HG02798 (cell line): ENCODE results near the gene LAPTM5.
"Not testable (repeated sequence)": the region's sequence is repeated elsewhere in the genome, so short reads cannot be mapped to it uniquely, and the experiment has no call there.

Experiments
- ATAC-seq: cut with Tn5 transposase; IDR thresholded peaks from one replicate; pipeline ENCODE4 v1.9.1; 2021; ENCODE audit warnings: mild to moderate bottlenecking; ENCODE audit not compliant: unreplicated experiment, poor library complexity

Gene LAPTM5

DNA sequence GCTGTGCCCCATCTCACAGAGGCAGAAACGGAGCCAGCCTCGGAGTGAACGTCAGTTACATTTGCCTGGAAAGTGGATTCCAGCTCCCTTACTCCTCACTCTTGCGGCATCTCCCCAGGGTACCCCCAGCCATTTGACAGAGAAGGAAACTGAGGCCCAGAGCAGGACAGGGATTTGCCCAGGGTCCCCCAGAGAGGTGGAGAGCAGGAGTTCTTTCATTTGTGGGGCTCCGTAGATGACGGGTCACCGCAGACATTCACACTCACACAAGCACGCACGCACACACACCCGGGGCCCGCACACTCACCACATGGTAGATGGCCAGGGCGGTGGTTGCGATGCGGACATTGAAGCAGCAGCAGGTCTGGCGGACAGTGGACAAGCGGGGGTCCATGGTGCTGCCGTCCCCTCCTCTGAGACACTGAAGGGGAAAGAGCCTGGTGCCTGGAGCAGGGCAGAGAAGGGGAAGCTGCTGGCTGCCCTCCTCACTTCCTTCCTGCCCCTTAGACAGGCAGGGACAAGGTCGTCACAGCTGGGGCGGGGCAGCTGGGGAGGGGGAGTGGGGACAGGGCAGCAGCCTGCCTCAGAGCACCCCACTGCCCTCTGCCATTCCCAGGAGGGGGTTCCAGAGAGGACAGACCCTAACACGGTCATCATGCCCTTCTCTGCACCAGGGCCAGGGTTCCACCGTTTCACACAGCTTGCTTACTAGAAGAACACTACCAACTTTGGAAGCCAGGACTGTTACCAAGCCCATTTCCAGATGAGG, at the start of gene LAPTM5:
Gene LAPTM5 (minus strand): TSS at position 423 of the 769 bp plus-strand sequence. CDS start 29 bp downstream, at position 394.
- no peak for ATAC-seq

GRCh38 chr1:30806381-30807317, 49.1 kb upstream of the LAPTM5 start:
- ATAC-seq: no peak

DNA sequence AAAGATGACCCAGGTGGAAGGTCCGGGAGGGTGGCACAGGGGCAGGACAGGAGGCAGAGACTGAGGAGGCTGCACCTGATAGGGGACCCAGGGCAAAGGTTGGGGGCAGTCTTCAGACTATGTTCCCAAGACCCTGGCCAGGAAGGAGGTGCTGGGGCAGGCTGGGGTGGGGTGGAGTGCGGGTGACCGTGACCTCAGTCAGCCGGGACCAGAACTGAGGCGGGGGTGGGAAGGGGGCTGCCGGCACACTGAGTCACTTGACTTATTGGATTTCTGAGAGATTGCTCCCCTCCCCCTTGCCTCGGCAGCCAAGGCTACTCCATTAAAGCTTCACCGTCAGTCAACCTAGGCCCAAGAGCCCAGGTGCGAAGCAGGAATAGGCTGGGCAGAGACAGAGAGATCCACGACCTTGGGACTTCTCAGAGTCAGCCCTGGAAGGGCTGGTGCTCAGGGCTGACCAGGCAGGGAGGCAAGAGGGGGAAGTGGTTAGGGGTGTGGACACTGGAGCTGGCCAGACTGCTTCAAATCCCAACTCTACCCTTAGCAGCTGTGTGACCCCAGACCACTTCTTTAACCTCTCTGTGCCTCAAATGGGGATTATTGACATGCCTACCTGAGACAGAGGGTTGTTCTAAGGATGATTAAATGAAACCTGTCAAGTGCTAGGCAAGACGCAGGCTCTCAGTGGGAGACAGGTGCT, 47.9 kb upstream of the LAPTM5 start:
- ATAC-seq: no peak

- no peak for ATAC-seq
Measured at GRCh38 chr1:30804822-30805221, 47.2 kb upstream of the LAPTM5 start.

DNA sequence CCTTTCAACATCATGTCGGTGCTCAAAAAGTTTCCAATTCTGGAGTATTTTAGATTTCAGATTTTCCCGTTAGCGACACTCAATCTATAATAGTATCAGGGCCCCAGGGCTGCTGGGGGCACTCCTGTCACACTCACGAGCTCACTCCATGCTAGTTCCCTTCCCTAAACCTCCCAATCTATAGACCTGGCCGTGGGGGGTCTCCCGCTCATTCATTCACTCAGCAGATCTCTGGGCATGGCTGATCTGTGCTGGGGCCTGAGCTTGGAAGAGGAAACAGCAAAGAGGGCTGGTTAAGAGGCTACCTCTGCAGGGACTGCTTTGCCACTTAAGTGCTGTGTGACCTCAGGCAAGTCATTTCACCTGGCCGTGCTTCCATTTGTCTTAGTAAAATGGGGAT, 46.8 kb upstream of the LAPTM5 start:
- no peak for ATAC-seq

DNA sequence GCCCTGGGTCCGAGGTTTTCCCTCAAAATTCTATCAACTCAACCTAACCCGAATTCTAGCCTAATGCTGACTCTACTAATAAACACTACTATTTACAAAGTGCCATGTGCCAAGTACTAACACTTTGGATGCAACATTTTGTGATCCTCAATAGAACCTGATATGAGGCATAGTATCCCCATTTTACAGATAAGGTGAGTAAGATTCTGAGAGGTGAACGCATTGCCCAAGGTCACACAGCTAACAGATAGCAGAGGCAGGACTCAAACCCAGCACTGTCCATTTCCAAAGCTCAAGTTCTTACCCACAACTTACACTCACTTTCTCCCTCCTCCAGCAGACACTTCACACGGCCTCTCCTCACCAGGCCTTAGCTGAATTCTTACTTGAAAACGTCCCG, 46.0 kb upstream of the LAPTM5 start:
- ATAC-seq: no peak

DNA sequence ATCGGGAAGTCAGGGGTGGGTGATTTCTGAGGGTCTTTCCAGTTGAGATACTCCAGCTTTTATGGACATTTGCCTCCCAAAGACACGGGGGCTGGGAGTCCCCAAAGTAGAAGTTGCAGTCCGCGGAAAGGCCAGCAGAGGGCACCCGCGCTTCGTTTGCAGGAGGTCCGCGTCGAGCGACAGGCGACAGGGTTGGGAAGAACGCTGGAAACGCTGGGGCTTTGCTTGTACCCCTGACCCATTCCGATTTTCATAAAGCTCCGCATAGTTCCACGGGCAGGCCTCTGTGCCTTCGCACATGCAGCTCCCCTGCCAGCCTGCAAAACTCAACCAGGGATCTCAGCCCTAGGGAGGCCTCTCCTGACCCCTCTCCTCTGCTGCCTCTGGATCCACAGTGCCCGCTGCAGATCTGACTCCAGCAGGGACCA, 44.2 kb upstream of the LAPTM5 start:
- no peak for ATAC-seq

DNA sequence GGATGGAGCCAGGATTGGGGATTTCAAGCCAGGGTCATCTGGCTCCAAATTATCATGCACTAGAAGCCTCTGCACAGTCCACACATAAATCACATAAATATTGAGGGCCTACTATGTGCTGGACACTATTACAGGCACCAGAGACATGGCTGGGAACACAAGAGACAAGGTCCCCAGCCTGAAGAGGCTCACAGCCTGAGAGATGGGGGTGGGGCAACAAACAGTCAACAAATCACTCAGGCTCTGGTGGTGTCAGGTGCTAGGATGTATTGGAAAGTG, 41.6 kb upstream of the LAPTM5 start:
- no peak for ATAC-seq

GRCh38 chr1:30798389-30799232, 41.0 kb upstream of the LAPTM5 start:
- ATAC-seq: no peak

DNA sequence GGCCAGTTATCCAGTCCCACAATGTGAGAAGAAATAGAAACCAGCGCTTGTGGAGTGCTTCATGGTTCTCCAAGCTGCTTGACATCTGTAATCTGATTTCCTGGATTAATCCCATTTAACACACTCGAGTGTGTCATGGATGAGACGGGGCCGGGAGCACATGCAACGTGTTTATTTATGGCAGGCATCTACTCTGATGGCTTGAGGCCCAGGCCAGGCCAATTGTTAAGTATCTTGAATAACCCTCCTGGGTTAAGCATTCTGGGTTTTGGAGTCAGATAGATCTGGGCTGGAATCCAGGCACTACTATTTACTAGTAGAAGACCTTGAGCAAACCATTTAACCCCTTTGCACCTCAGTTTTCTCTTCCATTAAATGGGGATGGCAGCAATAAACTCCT, 37.5 kb upstream of the LAPTM5 start:
- ATAC-seq: no peak

GRCh38 chr1:30794260-30794659, 36.7 kb upstream of the LAPTM5 start:
- ATAC-seq: no peak

GRCh38 chr1:30793209-30793608, 35.6 kb upstream of the LAPTM5 start:
- no peak for ATAC-seq

DNA sequence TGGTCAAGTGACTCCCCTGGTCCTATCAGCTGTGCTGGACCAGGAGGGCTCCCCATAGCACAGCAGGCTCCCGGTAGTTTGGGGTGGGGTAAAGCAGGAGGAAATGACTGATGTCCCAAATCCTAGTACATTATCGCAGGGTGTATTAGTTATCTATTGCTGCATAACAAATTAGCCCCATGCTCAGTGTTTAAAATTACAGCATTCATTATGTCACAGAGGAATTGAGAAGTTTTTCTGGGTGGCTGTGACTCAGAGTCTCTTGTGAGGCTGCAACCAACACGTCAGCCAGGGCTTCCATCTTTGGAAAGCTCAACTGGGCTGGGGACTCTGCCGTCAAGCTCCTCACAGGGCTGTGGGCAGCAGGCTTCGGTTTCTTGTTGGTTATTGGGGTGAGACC, 34.3 kb upstream of the LAPTM5 start:
- ATAC-seq: no peak

DNA sequence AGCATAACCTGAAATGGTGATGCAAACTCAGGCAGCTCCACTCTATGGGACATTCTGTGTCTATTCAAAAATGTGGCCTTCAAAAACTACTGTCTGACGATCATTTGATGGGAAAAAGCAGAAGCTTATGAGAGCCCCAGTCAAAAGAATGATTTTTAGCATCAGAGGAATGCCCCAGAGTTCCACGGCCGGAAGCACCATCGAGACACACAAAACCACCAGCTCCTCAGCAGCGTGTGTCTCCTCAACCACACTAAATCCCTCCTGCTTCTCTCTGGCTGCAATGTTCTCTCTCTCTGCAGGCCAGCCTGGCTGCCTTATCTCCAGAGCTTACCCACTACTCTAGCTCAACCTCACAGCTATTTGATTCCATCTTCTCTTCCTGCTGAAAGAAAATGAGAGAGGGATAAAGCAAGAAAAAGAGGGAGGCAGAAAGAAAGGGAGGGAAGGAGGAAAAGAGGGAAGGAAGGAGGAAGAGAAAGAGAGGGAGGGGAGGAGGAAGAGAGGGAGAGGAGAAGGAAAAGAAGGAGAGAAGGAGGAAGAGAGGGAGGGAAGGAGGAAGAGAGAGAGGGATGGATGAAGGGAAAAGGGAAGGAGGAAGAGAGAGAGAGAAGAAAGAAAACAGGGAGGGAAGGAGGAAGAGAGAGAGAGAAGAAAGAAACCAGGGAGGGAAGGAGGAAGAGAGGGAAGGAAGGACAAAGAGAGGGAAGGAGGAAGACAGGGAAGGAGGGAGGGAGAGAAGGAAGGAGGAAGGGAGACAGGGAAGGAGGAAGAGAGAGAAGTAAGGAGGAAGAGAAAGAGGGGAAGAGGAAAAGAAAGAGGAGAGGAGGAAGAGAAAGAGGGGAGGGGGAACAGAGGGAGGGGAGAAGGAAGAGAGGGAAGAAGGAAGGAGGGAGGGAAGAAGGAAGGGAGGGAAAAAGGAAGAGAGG, 33.5 kb upstream of the LAPTM5 start:
- ATAC-seq: no peak

DNA sequence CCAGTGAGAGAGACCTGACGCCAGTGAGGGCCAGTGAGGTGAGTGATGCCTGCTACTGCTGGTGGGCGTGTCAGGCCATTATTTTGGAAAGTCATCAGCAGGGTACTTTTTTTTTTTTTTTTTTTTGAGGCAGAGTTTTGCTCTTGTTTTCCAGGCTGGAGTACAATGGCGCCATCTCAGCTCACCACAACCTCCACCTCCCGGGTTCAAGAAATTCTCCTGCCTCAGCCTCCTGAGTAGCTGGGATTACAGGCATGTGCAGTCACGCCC, 32.6 kb upstream of the LAPTM5 start:
- ATAC-seq: not testable (repeated sequence)

DNA sequence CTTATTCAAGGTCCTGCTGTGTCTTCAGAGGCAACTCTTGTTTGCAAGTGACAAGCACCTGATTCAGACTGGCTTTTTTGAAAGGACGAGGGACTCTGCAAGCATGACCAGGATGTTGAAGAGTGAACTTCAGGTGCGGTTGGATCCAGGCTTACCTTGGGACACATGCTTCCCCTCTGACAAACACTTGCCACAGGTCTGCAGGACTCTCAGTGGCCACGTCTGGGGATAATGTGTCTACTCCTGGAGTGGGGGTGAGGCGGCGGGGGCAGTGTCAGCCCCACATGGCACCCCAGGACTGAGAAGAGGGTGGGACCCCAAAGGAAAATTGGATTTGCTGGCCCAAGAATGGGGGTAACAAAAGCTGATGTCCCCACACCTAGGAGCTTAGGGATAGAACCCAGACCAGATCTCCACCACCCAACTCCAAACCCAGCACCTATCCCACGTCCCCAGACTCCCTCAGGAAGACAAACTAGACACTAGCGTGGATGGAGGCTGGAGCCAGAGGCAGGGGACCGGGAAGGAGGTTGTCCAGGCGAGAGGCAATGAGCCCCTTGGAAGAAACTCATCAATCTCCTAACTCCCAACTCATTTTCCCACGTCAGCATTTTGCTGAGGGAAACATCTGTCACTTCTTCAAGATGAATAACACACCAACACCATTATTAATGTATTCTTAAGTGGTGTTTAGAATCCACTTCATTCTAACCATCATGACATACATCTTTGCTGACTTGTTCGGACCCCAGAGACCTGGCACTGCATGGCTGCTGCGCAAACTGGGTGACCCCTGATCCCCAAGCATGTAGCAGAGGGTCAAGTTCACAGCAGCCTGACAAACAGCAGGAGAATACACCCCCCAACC, 32.0 kb upstream of the LAPTM5 start:
- ATAC-seq: no peak

GRCh38 chr1:30788580-30789387, 31.2 kb upstream of the LAPTM5 start:
- no peak for ATAC-seq
